H1 (cell line): ENCODE results near the gene COL5A1. TPM values are rescaled to one million over a fixed set of nuclear protein-coding genes. Genes with fewer than 3 reads are reported as not detected.

Experiments
- CTCF ChIA-PET: fragments of 300-600 bp; sonication (Branson Sonifier 250); formaldehyde crosslinking; loops from one replicate; lab custom pipeline; 2021; ENCODE audit not compliant: partially characterized antibody; lab: Charles Lee
- POLR2A ChIA-PET: fragments of 300-600 bp; sonication (Branson Sonifier 250); formaldehyde crosslinking; loops from one replicate; lab custom pipeline; 2021; ENCODE audit warnings: inconsistent platforms; ENCODE audit not compliant: partially characterized antibody; lab: Charles Lee
- DNase-seq, 2 experiments: peaks; one replicate each; pipeline versions ENCODE4 v3.0.0 to v3.0.0-alpha.2; 2010 to 2022; ENCODE audit warnings: low spot score in 2 of 2, low read depth in 1 of 2, mixed read lengths in 1 of 2
- FAIRE-seq: peaks from 2 replicates; lab custom pipeline; 2011; peaks lifted over from hg19 to GRCh38; lab: Jason Lieb, UNC
- H2AFZ ChIP-seq: 2 replicates; pipeline ENCODE4 v1.8.1; 2012; ENCODE audit warnings: low read length, inconsistent platforms
- H2AK5ac ChIP-seq: 2 replicates; pipeline ENCODE4 v1.6.1; 2013; ENCODE audit warnings: low read depth, low read length
- H2BK120ac ChIP-seq: replicated peaks from 2 replicates; pipeline ENCODE3; 2013; ENCODE audit warnings: low read depth, low read length, inconsistent platforms
- H2BK12ac ChIP-seq: 2 replicates; pipeline ENCODE4 v1.6.1; 2013; ENCODE audit warnings: low read depth, low read length
- H2BK15ac ChIP-seq: 2 replicates; pipeline ENCODE4 v1.6.1; 2013; ENCODE audit warnings: low read length
- H2BK20ac ChIP-seq: 2 replicates; pipeline ENCODE4 v1.6.1; 2013; ENCODE audit warnings: low read length
- H2BK5ac ChIP-seq: 2 replicates; pipeline ENCODE4 v1.6.1; 2013; ENCODE audit warnings: low read depth, low read length
- H3K14ac ChIP-seq: 2 replicates; pipeline ENCODE4 v1.6.1; 2013; ENCODE audit warnings: inconsistent platforms; ENCODE audit not compliant: insufficient read length
- H3K18ac ChIP-seq: 2 replicates; pipeline ENCODE4 v1.6.1; 2013; ENCODE audit warnings: low read length; ENCODE audit errors: extremely low read depth
- H3K23ac ChIP-seq: 2 replicates; pipeline ENCODE4 v1.6.1; 2013; ENCODE audit warnings: inconsistent platforms; ENCODE audit not compliant: insufficient read length
- H3K23me2 ChIP-seq: 2 replicates; pipeline ENCODE4 v1.6.1; 2013; ENCODE audit warnings: low read depth, low read length
- H3K27ac ChIP-seq: 2 replicates; pipeline ENCODE4 v1.6.1; 2011; ENCODE audit warnings: low read depth, low read length, inconsistent platforms
- H3K27me3 ChIP-seq, 4 experiments: replicated peaks in 1 of 4; 1 replicate in 1 of 4; 2 replicates in 3 of 4; pipeline versions ENCODE4 v1.6.1 to v1.8.1; 2011 to 2013; ENCODE audit warnings: low read length in 3 of 4, mild to moderate bottlenecking in 3 of 4, inconsistent platforms in 2 of 4, mixed read lengths in 2 of 4, moderate library complexity in 1 of 4; ENCODE audit not compliant: control insufficient read depth in 3 of 4, insufficient read depth in 3 of 4; ENCODE audit errors: extremely low read depth in 1 of 4
- H3K36me3 ChIP-seq, 4 experiments: 2 replicates each; pipeline versions ENCODE4 v1.6.1 to v1.8.1; 2011 to 2013; ENCODE audit warnings: mild to moderate bottlenecking in 4 of 4, low read length in 3 of 4, moderate library complexity in 2 of 4, control low read depth in 1 of 4, inconsistent platforms in 1 of 4; ENCODE audit not compliant: insufficient read depth in 4 of 4, control insufficient read depth in 2 of 4
- H3K4ac ChIP-seq: replicated peaks from 2 replicates; pipeline ENCODE3; 2013; ENCODE audit warnings: low read length, low read depth, mixed read lengths, inconsistent platforms; ENCODE audit not compliant: insufficient read length
- H3K4me1 ChIP-seq, 4 experiments: replicated peaks in 1 of 4; 1 replicate in 1 of 4; 2 replicates in 3 of 4; pipeline versions ENCODE4 v1.6.1 to v1.8.1; 2011 to 2013; ENCODE audit warnings: low read length in 3 of 4, inconsistent platforms in 2 of 4, mixed read lengths in 1 of 4; ENCODE audit not compliant: insufficient read depth in 4 of 4, control insufficient read depth in 3 of 4
- H3K4me2 ChIP-seq, 2 experiments: 2 replicates each; pipeline versions ENCODE4 v1.6.1 to v1.8.1; 2011 to 2013; ENCODE audit warnings: low read depth in 2 of 2, low read length in 2 of 2, control low read depth in 1 of 2, inconsistent platforms in 1 of 2, mild to moderate bottlenecking in 1 of 2; ENCODE audit not compliant: insufficient read depth in 1 of 2
- H3K4me3 ChIP-seq, 4 experiments: fragments of 200-600, 300-600 bp in 1 of 4; sonication (generic), shearing (Covaris generic), sonication (Bioruptor Twin) in 1 of 4; 2 replicates each; pipeline versions ENCODE4 v1.5.1 to v1.8.1; 2011 to 2016; ENCODE audit warnings: low read length in 4 of 4, low read depth in 3 of 4, control low read depth in 2 of 4, inconsistent platforms in 2 of 4, mild to moderate bottlenecking in 2 of 4, mixed read lengths in 1 of 4, moderate library complexity in 1 of 4; ENCODE audit not compliant: insufficient read depth in 2 of 4; ENCODE audit errors: extremely low read depth in 1 of 4
- H3K56ac ChIP-seq: replicated peaks from 2 replicates; pipeline ENCODE3; 2013; ENCODE audit warnings: low read depth, mild to moderate bottlenecking, mixed read lengths, low read length, inconsistent platforms; ENCODE audit not compliant: insufficient read length
- H3K79me1 ChIP-seq: 2 replicates; pipeline ENCODE4 v1.6.1; 2013; ENCODE audit warnings: low read depth, low read length, control low read depth
- H3K79me2 ChIP-seq, 2 experiments: 2 replicates each; pipeline versions ENCODE4 v1.6.1 to v1.8.1; 2012 to 2013; ENCODE audit warnings: low read length in 2 of 2, mild to moderate bottlenecking in 2 of 2, inconsistent platforms in 1 of 2; ENCODE audit not compliant: insufficient read depth in 2 of 2, control insufficient read depth in 1 of 2
- H3K9ac ChIP-seq, 4 experiments: replicated peaks in 1 of 4; 1 replicate in 1 of 4; 2 replicates in 3 of 4; pipeline versions ENCODE4 v1.6.1 to v1.8.1; 2011 to 2013; ENCODE audit warnings: low read depth in 3 of 4, low read length in 3 of 4, control low read depth in 2 of 4, mild to moderate bottlenecking in 2 of 4, moderate library complexity in 2 of 4, inconsistent platforms in 1 of 4; ENCODE audit errors: extremely low read depth in 1 of 4
- H3K9me3 ChIP-seq, 2 experiments: 2 replicates each; pipeline versions ENCODE4 v1.6.1 to v1.8.1; 2012 to 2013; ENCODE audit warnings: mild to moderate bottlenecking in 2 of 2, moderate library complexity in 2 of 2, control low read depth in 1 of 2, inconsistent platforms in 1 of 2, low read depth in 1 of 2, low read length in 1 of 2, mixed read lengths in 1 of 2; ENCODE audit not compliant: insufficient read depth in 2 of 2
- H4K20me1 ChIP-seq, 2 experiments: replicated peaks in 1 of 2; 2 replicates each; pipeline versions ENCODE3 to v1.8.1; 2011 to 2013; ENCODE audit warnings: inconsistent platforms in 2 of 2, low read length in 2 of 2, mild to moderate bottlenecking in 1 of 2; ENCODE audit not compliant: insufficient read depth in 2 of 2, control insufficient read depth in 1 of 2
- H4K5ac ChIP-seq: 2 replicates; pipeline ENCODE4 v1.6.1; 2013; ENCODE audit warnings: low read length, low read depth, mixed read lengths, inconsistent platforms; ENCODE audit not compliant: insufficient read length
- H4K8ac ChIP-seq: 2 replicates; pipeline ENCODE4 v1.8.0; 2013; ENCODE audit warnings: mild to moderate bottlenecking, moderate library complexity, low read length, inconsistent platforms; ENCODE audit not compliant: insufficient read depth; ENCODE audit errors: extremely low read depth
- H4K91ac ChIP-seq: replicated peaks from 2 replicates; pipeline ENCODE3; 2013; ENCODE audit warnings: low read length, mixed read lengths, inconsistent platforms; ENCODE audit not compliant: insufficient read length
- BRCA1 ChIP-seq: IDR thresholded peaks from 2 replicates; pipeline ENCODE4 v1.6.1; 2012; ENCODE audit warnings: low read depth, low read length, improper control_type of control experiment
- SP2 ChIP-seq: IDR thresholded peaks from 2 replicates; pipeline ENCODE4 v1.6.1; 2012; ENCODE audit warnings: mild to moderate bottlenecking, low read length, inconsistent platforms
- WGBS, 2 experiments: shearing (Covaris generic) in 1 of 2; methylation state at CpG; one replicate each; pipeline versions ENCODE4 v1.1.6 to v1.1.7; 2013 to 2015; ENCODE audit warnings: low lambda C conversion rate in 2 of 2, mixed read lengths in 2 of 2, inconsistent platforms in 1 of 2, low coverage in 1 of 2, missing lambda C conversion rate in 1 of 2; ENCODE audit not compliant: insufficient replicate concordance in 2 of 2, insufficient coverage in 1 of 2, insufficient read length in 1 of 2; ENCODE audit errors: extremely low coverage in 1 of 2, missing lambda C conversion rate in 1 of 2; 5-methylcytosine and 5-hydroxymethylcytosine counted together
- polyA plus RNA-seq, 7 experiments: library from polyadenylated mRNA; depleted of rRNA in 3 of 7; stranded (reverse) in 5 of 7; unstranded in 2 of 7; fragments of >200 nt in 5 of 7; fragments of 200-250 nt in 2 of 7; gene quantifications; 1 replicate in 5 of 7; 2 replicates in 1 of 7; 4 replicates in 1 of 7; pipeline versions ENCODE4 v1.2.1 to v1.2.3, GENCODE V29; 2011 to 2013; ENCODE audit warnings: missing spikeins in 2 of 7, mixed read lengths in 2 of 7
- total RNA-seq: library from RNA; stranded (reverse); fragmentation: NEBNext Ultra II Directional; extraction: Animal tissue kit (Norgen Biotek cat#: 25700); gene quantifications from 2 replicates; pipeline ENCODE4 v1.2.1, GENCODE V29; 2021

COL5A1 gene
- total and polyA plus RNA-seq, 2 of the 8 experiments (the other 6 are each of a cell fraction or from before 2014, with no cell fraction given), result 3.8 to 12.0 TPM

GRCh38 chr9:134855900-134856377, 214.3 kb downstream of the COL5A1 start:
- Histone ChIP-seq H3K27ac (no peak overlapping the region), H3K4ac (no peak overlapping the region), H4K8ac (no peak overlapping the region), H3K23ac (no peak overlapping the region), H2AFZ (no peak overlapping the region), H3K36me3 (no peaks in the 10 kb centered on the region), H3K79me1 (no peaks in the 10 kb centered on the region), H3K23me2 (no peaks in the 10 kb centered on the region), H2BK12ac (no peak overlapping the region), H4K5ac (no peak overlapping the region), H3K4me2 (no peak overlapping the region), H2BK20ac (no peak overlapping the region), H3K9ac (no peak overlapping the region), H3K9me3 (peaks cover 3 to 13% of the 10 kb centered on the region in 2 experiments; a peak in 3 of 4 replicates), H3K27me3 (no peaks in the 10 kb centered on the region), H3K4me1 (no peaks in the 10 kb centered on the region), H2BK120ac (no peak overlapping the region), H2BK5ac (no peak overlapping the region), H2BK15ac (no peak overlapping the region), H4K91ac (no peak overlapping the region), H3K4me3 (no peak overlapping the region), H3K79me2 (no peaks in the 10 kb centered on the region), H3K56ac (no peak overlapping the region), H3K18ac (no peak overlapping the region; the same call in 1 of the 2 replicates), H3K14ac (no peak overlapping the region)
- DNase-seq, result no peak
- POLR2A ChIA-PET, result no interaction called here
- CTCF ChIA-PET, result interaction anchor here (1.0 kb wide), 1 partner anchor 11 kb away, joined by 3 read pairs; no protein-coding TSS in a partner anchor
- FAIRE-seq, result no peak
- WGBS, 2 experiments, result 93% methylated on average over 9 of the region's 9 CpGs; no CpG with 5 or more reads in 1 of the 2 experiments
- TF ChIP-seq BRCA1 (no peak), SP2 (no peak)
- TF ChIP-seq, all 59 proteins: peak for 0
- H2AK5ac ChIP-seq, result no peak overlapping the region
- no peaks in the 10 kb centered on the region for H4K20me1 ChIP-seq
